GM18508 (cell line): Measurements from ENCODE around the gene ZNF471.

Experiments used
- ATAC-seq: cut with Tn5 transposase; IDR thresholded peaks from one replicate; pipeline ENCODE4 v1.9.1; 2021; ENCODE audit warnings: moderate number of reproducible peaks; ENCODE audit not compliant: insufficient read depth, unreplicated experiment

The ZNF471 gene

GRCh38 chr19:56507446-56508289 lies at the start of gene ZNF471:
TSS of gene ZNF471 (plus strand) at chr19:56507855. CDS start at chr19:56511572, 3,717 bp downstream.
- ATAC-seq = no peak

DNA sequence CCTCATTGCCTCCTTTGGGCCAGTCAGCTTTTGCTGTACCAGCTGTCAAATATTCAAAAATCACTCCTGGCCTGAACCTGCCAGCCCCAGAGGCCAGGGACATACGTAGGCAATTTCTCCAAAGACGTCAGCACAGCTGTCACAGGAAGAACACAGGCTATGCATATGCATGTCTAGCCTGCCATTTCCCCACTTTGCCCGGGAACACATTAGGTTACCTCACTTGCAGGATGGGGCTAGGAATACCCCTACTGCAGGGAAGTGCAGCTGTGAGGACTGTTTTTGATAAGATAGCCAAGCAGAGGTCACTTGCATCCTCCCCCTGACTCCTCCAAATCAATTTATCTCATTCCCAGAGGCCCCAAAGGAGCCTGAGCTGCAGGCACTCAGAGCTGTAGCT lies 33.3 kb upstream of the ZNF471 start:
- no peak for ATAC-seq

- no peak for ATAC-seq
These were observed 31.6 kb upstream of the ZNF471 start for GRCh38 chr19:56476093-56476492.

GRCh38 chr19:56476651-56477428 lies 30.8 kb upstream of the ZNF471 start, which contains the start of gene ZNF667:
TSS of gene ZNF667 (minus strand) at chr19:56477345. CDS start at chr19:56462370, 14,975 bp downstream.
- no peak for ATAC-seq

DNA sequence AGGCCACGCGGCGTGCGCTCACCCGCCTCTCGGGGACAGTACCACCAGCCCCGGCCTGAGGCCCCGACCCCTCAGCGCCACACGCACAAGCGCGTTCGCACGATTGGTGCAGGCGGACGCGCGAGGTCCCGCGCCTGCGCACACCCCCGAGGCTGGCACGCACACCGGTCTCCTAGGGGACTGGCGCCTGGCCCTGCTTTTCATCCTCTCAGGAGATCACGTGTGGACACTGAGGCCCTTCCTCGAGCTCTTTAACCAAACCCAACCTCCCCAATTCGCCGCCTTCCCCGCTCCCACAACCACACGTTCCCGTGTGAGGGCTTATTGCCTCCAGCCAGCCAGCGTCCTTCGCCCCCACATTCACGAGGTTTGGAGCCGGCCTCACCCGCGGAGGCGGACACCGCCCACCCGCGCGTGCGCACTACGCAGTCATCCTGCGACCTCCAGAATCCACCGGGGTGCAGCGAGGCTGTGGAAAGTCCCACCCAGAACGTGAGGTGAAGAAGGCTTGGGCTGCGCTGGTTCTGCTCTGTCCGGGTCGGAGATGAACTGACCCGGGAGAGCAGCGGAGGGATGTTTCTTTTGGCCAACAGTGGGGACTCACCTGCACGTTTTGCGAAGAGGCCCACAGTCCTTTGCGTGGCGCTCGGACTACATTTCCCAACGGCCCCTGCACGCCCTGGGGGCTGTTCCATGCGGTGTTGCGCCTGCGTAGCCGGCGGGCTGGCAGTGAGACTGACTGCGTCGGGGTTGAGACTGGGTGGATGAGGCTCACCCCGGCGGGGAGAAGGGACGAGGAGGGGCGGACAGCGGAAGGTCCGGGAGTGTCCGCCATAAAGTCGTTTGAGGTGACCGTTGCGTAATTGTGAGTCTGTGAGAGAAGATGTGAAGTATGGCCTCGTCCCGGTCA lies 30.0 kb upstream of the ZNF471 start:
- ATAC-seq = no peak

GRCh38 chr19:56491399-56491798 lies 16.3 kb upstream of the ZNF471 start:
- no peak for ATAC-seq

DNA sequence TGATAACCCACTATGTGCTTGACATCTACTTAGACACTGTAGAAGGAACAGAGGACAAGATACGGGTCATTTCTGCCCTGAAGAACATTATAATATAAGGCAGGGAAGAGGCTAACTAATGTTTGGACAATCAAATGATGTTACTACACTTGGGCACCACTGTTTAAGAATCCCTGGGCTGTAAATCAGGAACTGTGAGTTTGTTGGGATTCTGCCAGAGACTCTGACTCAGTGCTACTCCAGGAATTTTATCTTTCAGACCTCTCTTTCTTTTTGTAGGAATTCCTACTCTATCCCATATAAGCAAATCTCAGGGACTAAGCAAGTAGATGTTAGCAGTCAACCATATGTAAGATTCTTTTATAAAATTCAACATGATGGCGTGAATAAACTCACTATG lies 3.1 kb upstream of the ZNF471 start:
- ATAC-seq = no peak

DNA sequence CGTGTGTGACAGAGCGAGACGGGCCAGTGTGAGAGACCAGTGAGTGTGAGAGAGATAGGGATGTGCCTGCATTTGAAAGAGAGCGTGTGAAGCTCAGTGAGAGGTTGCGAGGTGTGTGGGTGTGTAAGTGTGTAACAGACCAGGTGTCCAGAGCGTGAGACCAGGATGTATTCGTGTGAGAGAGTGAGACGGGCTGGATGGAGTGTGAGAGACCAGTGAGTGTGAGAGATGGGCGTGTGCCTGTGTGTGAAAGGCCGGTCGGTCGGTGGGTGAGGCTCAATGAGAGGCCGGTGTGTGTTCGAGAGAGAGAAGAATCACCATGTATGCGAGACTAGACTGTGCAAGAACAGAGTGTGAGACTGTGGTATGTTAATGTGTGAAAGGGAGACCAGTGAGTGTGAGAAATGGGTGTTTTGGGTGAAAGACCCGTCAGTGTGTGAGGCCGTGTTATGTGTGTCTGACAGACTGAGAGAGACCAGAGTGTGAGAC lies 679 bp downstream of the ZNF471 start:
- ATAC-seq = no peak

- ATAC-seq = no peak
These were observed 17.7 kb downstream of the ZNF471 start for GRCh38 chr19:56525214-56525860.

DNA sequence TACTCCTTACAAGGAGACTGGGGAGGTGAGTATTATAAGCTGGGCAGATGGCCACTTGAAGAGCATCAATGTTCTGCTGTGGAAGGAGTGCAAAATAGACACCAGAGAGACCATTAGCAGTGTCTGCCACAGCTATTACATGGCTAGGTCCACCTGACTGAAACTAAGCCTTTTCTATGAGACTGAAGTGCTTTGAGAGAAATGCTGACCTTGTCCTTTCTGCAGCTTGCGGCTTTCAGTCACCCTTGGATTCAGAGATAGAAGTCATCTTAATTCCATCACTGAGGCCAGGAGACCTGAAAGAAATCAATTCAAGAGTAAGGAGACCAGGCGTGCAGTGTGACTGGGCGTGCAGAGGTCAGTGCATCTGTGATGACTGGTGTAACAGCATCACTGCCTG lies 29.8 kb downstream of the ZNF471 start:
- no peak for ATAC-seq

DNA sequence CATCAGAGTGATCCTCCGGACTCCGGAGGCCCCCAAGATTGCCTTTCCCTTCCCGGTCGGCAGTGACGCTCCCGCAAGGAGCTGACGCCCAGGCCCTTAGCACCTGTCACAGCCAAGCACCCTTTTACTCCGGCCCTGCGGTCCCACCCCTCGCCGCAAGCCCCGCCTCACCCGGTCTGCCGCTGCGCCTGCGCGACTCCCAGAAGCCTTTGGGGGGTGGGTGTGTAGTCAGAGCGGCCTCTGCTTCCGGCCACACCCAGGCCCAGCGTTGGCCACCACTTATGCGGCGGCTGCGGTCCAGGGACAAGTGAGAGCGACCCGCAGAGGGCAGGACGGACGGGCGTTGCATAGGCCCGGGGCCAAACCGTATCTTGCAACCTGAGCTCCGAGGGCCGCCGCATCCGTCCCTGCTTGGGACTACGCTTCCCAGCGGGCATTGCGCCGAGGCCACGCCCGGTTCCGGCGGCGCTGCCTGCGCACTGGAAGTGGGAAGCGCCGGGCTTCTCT lies 30.7 kb downstream of the ZNF471 start:
- peak; percentile 63 for ATAC-seq

- ATAC-seq = no peak
These were observed 31.2 kb downstream of the ZNF471 start, which contains the start of gene ZFP28 for GRCh38 chr19:56538761-56539263. TSS of gene ZFP28 (plus strand) at chr19:56538948. CDS start at chr19:56539019, 71 bp downstream.

GRCh38 chr19:56543776-56544175 lies 36.1 kb downstream of the ZNF471 start:
- no peak for ATAC-seq

DNA sequence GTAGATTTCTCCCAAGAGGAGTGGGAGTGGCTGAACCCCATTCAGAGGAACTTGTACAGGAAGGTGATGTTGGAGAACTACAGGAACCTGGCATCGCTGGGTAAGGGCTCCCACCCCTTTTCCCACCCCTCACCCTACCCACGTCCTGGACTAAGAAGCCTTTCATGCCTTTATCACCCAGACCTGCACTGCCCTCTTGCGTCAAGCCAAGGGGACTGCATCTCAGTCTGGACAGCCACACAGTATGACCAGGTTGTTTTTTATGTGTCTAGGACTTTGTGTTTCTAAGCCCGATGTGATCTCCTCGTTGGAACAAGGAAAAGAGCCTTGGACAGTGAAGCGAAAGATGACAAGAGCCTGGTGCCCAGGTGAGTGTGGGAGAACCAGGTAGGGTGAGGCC lies 39.9 kb downstream of the ZNF471 start:
- no peak for ATAC-seq

- ATAC-seq = no peak
These were observed 46.7 kb downstream of the ZNF471 start for GRCh38 chr19:56554272-56554869.

GRCh38 chr19:56562766-56563165 lies 55.1 kb downstream of the ZNF471 start:
- no peak for ATAC-seq

- ATAC-seq = peak; percentile 17
These were observed 59.2 kb downstream of the ZNF471 start for GRCh38 chr19:56566904-56567273.

DNA sequence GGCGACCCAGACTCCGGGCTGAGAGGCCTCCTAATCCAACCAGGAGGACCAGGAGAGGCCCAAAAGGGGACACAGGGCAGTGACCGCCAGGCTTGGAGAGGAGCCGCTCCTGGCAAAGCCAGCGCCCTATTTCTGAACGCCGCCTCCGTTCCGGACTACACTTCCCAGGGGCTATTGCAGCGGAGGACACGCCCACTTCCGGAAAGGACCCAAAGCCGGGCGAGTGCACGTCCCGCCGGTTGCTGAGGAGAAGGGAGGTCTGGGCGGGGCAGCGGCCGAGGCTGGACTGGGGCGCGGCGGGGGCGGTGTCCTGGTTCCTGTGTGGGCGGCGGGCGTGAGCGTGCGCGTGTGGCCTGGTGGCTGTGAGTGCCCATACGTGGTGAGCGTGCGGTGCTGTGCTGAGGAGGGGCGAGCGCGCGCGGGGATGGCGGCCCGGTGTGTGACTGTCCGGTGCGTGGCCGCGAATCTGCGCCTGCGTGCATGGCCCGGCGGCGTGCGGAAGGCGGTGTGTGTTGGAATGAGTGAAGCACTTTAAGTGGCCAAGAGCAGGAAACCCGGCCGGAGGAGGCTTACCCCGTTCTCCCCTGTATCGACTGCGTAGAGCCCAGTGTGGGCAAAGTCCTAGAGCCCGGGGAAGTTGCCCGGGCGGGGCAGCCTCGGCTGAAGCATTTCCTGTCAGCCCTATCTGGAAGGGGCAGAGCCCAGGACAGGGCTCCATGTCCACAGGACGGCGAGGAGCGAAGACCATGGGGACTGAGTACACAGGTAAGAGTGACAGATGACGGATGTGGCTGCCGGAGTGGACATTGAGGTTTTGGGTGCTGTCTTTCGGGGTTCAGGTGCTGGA lies 59.8 kb downstream of the ZNF471 start, which contains the start of gene ZNF470:
Gene ZNF470 (plus strand): TSS at position 195 of the 847 bp plus-strand sequence. CDS start 2,844 bp downstream, outside the sequence.
- peak; percentile 85 for ATAC-seq
